PC-9 (cell line): ENCODE measurements around the gene RRP9.
"Not testable (repeated sequence)": the region's sequence is repeated elsewhere in the genome, so short reads cannot be mapped to it uniquely, and the experiment has no call there.

ENCODE experiments used
- CTCF ChIP-seq: fragments of 200-600 bp; sonication (generic); conservative IDR thresholded peaks from 2 replicates; pipeline ENCODE4 v1.6.1; 2017; ENCODE audit warnings: mixed run types, antibody characterized with exemption, mild to moderate bottlenecking, moderate library complexity
- EZH2 ChIP-seq: fragments of 200-600 bp; sonication (generic); IDR thresholded peaks from 2 replicates; pipeline ENCODE4 v1.8.0; 2017; ENCODE audit warnings: antibody characterized with exemption, low read depth

- TF ChIP-seq CTCF, EZH2: not testable (repeated sequence)
Measured at GRCh38 chr3:51928981-51929380, 12.7 kb downstream of the RRP9 start.
